ENCODE measurements around the gene COL20A1.

- TF ChIP-seq CTCF (IDR thresholded peaks at IDR 0.05) = no peak
- TF ChIP-seq POLR2A (IDR thresholded peaks at IDR 0.05) = no peak
Measured at GRCh38 chr20:63374504-63374903, 81.5 kb downstream of the COL20A1 start.

All from right lobe of liver (tissue), 4 donors.